Tibial nerve (tissue), 4 donors: ENCODE measurements around the gene BMPR1B. TPM values are rescaled to one million over a fixed set of nuclear protein-coding genes. Genes with fewer than 3 reads are reported as not detected.
"Not testable (repeated sequence)": the region's sequence is repeated elsewhere in the genome, so short reads cannot be mapped to it uniquely, and the experiment has no call there.

Experiments
- DNase-seq, 2 donors: peaks; one replicate each; pipeline ENCODE4 v3.0.0-alpha.2; 2019; ENCODE audit warnings: low spot score in 2 of 2
- H3K27ac ChIP-seq, 4 donors: fragments of 200-600 bp; sonication (generic) in 3 of 4; one replicate each; pipeline ENCODE4 v1.5.1; 2017 to 2019; ENCODE audit warnings: mild to moderate bottlenecking in 1 of 4
- H3K27me3 ChIP-seq, 2 donors: fragments of 200-600 bp; sonication (generic) in 1 of 2; one replicate each; pipeline versions ENCODE4 v1.5.1 to v1.6.0; 2017 to 2019
- H3K36me3 ChIP-seq, 3 donors: fragments of 200-600 bp; sonication (generic); one replicate each; pipeline ENCODE4 v1.5.1; 2018 to 2019
- H3K4me1 ChIP-seq, 4 donors: fragments of 200-600 bp; sonication (generic) in 3 of 4; one replicate each; pipeline ENCODE4 v1.5.1; 2017 to 2019
- H3K4me3 ChIP-seq, 4 donors: fragments of 200-600 bp; sonication (generic) in 3 of 4; one replicate each; pipeline ENCODE4 v1.5.1; 2017 to 2019; ENCODE audit warnings: mild to moderate bottlenecking in 1 of 4, moderate library complexity in 1 of 4
- H3K9me3 ChIP-seq, 4 donors: fragments of 200-600 bp; sonication (generic) in 3 of 4; one replicate each; pipeline ENCODE4 v1.5.1; 2017 to 2019
- CTCF ChIP-seq, 5 experiments: fragments of 200-600 bp in 3 of 5; fragments of 450-650 bp in 2 of 5; sonication (generic) in 3 of 5; IDR thresholded peaks; one replicate each; pipeline ENCODE4 v1.5.1; 2016 to 2019; ENCODE audit warnings: antibody characterized with exemption in 5 of 5, mild to moderate bottlenecking in 3 of 5, moderate library complexity in 2 of 5
- EP300 ChIP-seq, 2 donors: sonication (generic); formaldehyde crosslinking; IDR thresholded peaks; one replicate each; pipeline ENCODE4 v1.6.1; 2017; ENCODE audit warnings: antibody characterized with exemption in 2 of 2, mild to moderate bottlenecking in 1 of 2
- POLR2A ChIP-seq, 2 donors: fragments of 450-650 bp; IDR thresholded peaks; one replicate each; pipeline ENCODE4 v1.6.1; 2017; ENCODE audit warnings: antibody characterized with exemption in 2 of 2, mild to moderate bottlenecking in 2 of 2, moderate library complexity in 2 of 2
- WGBS, 2 donors: methylation state at CpG; one replicate each; pipeline ENCODE4 v1.1.5; 2018; 5-methylcytosine and 5-hydroxymethylcytosine counted together
- total RNA-seq, 4 donors: library from RNA; depleted of rRNA; stranded (reverse); fragments of >200 nt; gene quantifications; one replicate each; pipeline ENCODE4 v1.1.0, GENCODE V29; 2016

Gene BMPR1B
- total RNA-seq, 4 donors from 2014 or later: 9.3 to 32.1 (median 26.1) TPM

GRCh38 chr4:94826206-94826605 is 68.5 kb downstream of the BMPR1B start:
- DNase-seq: no peak
- H3K27me3 ChIP-seq: no peaks in the 10 kb centered on the region
- no peaks in the 10 kb centered on the region for H3K9me3 ChIP-seq
- peaks cover 0 to 27% (median 3%) of the 10 kb centered on the region in 4 donors for H3K4me1 ChIP-seq
- 45 to 49% methylated on average over 5 of the region's 5 CpGs for WGBS, 2 donors
- no peak overlapping the region for H3K27ac ChIP-seq
- no peak overlapping the region for H3K4me3 ChIP-seq
- no peak for TF ChIP-seq EP300 (IDR thresholded peaks at IDR 0.05)
- TF ChIP-seq POLR2A (IDR thresholded peaks at IDR 0.05): no peak
- no peak for TF ChIP-seq CTCF (IDR thresholded peaks at IDR 0.05)
- no peaks in the 10 kb centered on the region for H3K36me3 ChIP-seq

GRCh38 chr4:94827481-94828110 is 69.8 kb downstream of the BMPR1B start:
- TF ChIP-seq POLR2A (IDR thresholded peaks at IDR 0.05): no peak
- no peak for TF ChIP-seq CTCF (IDR thresholded peaks at IDR 0.05)
- peak in 1 of 2 donors; percentile 30 for TF ChIP-seq EP300 (IDR thresholded peaks at IDR 0.05)
- WGBS, 2 donors: 70 to 71% methylated on average over 5 of the region's 5 CpGs
- H3K27me3 ChIP-seq: no peaks in the 10 kb centered on the region
- peaks cover 0 to 30% (median 3%) of the 10 kb centered on the region in 4 donors for H3K4me1 ChIP-seq
- DNase-seq: no peak
- no peaks in the 10 kb centered on the region for H3K9me3 ChIP-seq
- H3K36me3 ChIP-seq: no peaks in the 10 kb centered on the region
- H3K27ac ChIP-seq: peak overlapping the region in 1 of 4 donors; percentile 50
- H3K4me3 ChIP-seq: no peak overlapping the region

GRCh38 chr4:94828882-94829281 is 71.1 kb downstream of the BMPR1B start:
- TF ChIP-seq CTCF (IDR thresholded peaks at IDR 0.05): no peak
- TF ChIP-seq POLR2A (IDR thresholded peaks at IDR 0.05): no peak
- no peak for TF ChIP-seq EP300 (IDR thresholded peaks at IDR 0.05)
- Histone ChIP-seq H3K36me3 (no peaks in the 10 kb centered on the region), H3K4me1 (peaks cover 0 to 43% (median 3%) of the 10 kb centered on the region in 4 donors), H3K9me3 (no peaks in the 10 kb centered on the region), H3K27me3 (no peaks in the 10 kb centered on the region), H3K4me3 (no peak overlapping the region), H3K27ac (no peak overlapping the region)
- 91 to 93% methylated on average over 1 of the region's 1 CpG for WGBS, 2 donors
- no peak for DNase-seq

- Histone ChIP-seq H3K4me1 (peaks cover 0 to 41% (median 0%) of the 10 kb centered on the region in 4 donors), H3K36me3 (no peaks in the 10 kb centered on the region), H3K9me3 (peaks cover 0 to under 1% (median 0%) of the 10 kb centered on the region in 4 donors), H3K27me3 (no peaks in the 10 kb centered on the region), H3K27ac (peak overlapping the region in 1 of 4 donors; percentile 20), H3K4me3 (no peak overlapping the region)
- TF ChIP-seq POLR2A (IDR thresholded peaks at IDR 0.05) (no peak), CTCF (IDR thresholded peaks at IDR 0.05) (no peak), EP300 (IDR thresholded peaks at IDR 0.05) (no peak)
- WGBS, 2 donors: 91 to 95% methylated on average over 2 of the region's 2 CpGs
- no peak for DNase-seq
These were observed 73.9 kb downstream of the BMPR1B start for GRCh38 chr4:94831607-94832006.

- not testable (repeated sequence) for H3K27me3 ChIP-seq, DNase-seq, H3K4me3 ChIP-seq, H3K9me3 ChIP-seq, H3K36me3 ChIP-seq
- H3K4me1 ChIP-seq: peaks cover 0 to 34% (median 0%) of the 10 kb centered on the region in 4 donors
- peak overlapping the region in 2 of 4 donors; percentile 18 to 49 for H3K27ac ChIP-seq
- 90% methylated on average over 5 of the region's 5 CpGs for WGBS, 2 donors
These were observed 74.6 kb downstream of the BMPR1B start for GRCh38 chr4:94832329-94832728.
